Measurements from ENCODE around the gene PLA1A. TPM values are rescaled to one million over a fixed set of nuclear protein-coding genes. Genes with fewer than 3 reads are reported as not detected.

PLA1A gene
- total and polyA plus RNA-seq, 2 of the 4 experiments (the other 2 are of a cell fraction) = not detected

- intact Hi-C loops (cut with micrococcal nuclease) = no loop called here
- Histone ChIP-seq H2AK5ac (ENCODE audit: low read depth, low read length) (peak overlapping the region; percentile 88), H3K56ac (ENCODE audit: extremely low read depth, insufficient read depth, low read length) (peak overlapping the region; percentile 43; the same call in 1 of the 2 replicates), H3K18ac (ENCODE audit: low read depth, low read length) (peak overlapping the region; percentile 99), H3K27me3 (ENCODE audit: control insufficient read depth, insufficient read depth, low read length) (no peaks in the 10 kb centered on the region), H2BK15ac (ENCODE audit: low read depth, low read length) (peak overlapping the region; percentile 91; the same call in 2 of the 3 replicates), H3K36me3 (ENCODE audit: control insufficient read depth, insufficient read depth, low read length) (no peaks in the 10 kb centered on the region), H3K4me1 (ENCODE audit: control insufficient read depth, insufficient read depth, low read length) (peaks cover 15% of the 10 kb centered on the region), H2BK120ac (ENCODE audit: low read depth, low read length) (peak overlapping the region; percentile 93), H2BK5ac (ENCODE audit: low read depth, low read length, poor library complexity, severe bottlenecking) (peak overlapping the region; percentile 88), H4K91ac (ENCODE audit: insufficient read depth, low read depth, low read length) (peak overlapping the region; percentile 87), H3K4me3 (ENCODE audit: insufficient read depth, low read depth, low read length) (no peak overlapping the region), H2AK9ac (replicated peaks; ENCODE audit: low read depth, low read length, poor library complexity) (peak overlapping the region; percentile 62), H3K9me3 (ENCODE audit: control insufficient read depth, insufficient read depth, low read length) (no peaks in the 10 kb centered on the region), H3K27ac (ENCODE audit: insufficient read depth, low read length) (peak overlapping the region; percentile 100), H3K4ac (ENCODE audit: low read depth, low read length) (peak overlapping the region; percentile 85), H4K5ac (ENCODE audit: low read depth, low read length) (peak overlapping the region; percentile 99), H2AFZ (replicated peaks; ENCODE audit: low read length, poor library complexity) (peak overlapping the region; percentile 83), H4K20me1 (ENCODE audit: insufficient read depth, low read length) (no peaks in the 10 kb centered on the region), H3K9me1 (ENCODE audit: insufficient read depth, low read length) (peaks cover 9% of the 10 kb centered on the region; the same call in 1 of the 2 replicates), H3K79me1 (ENCODE audit: low read depth in 1 of 2, low read length in 2 of 2) (no peaks in the 10 kb centered on the region), H3K9ac (ENCODE audit: low read depth, low read length) (peak overlapping the region; percentile 65; the same call in 1 of the 2 replicates), H3K23ac (ENCODE audit: low read depth, low read length) (peak overlapping the region; percentile 60), H4K8ac (ENCODE audit: low read depth in 2 of 2, low read length in 2 of 2) (peak overlapping the region; percentile 89 to 96), H2BK20ac (ENCODE audit: low read depth, low read length) (peak overlapping the region; percentile 92), H3K4me2 (ENCODE audit: low read depth, low read length) (peak overlapping the region; percentile 84), H3K14ac (replicated peaks; ENCODE audit: low read depth, low read length) (peak overlapping the region; percentile 77)
- no TSS peak for BruUV-seq (replicated peaks)
- TF ChIP-seq FOS (IDR thresholded peaks at IDR 0.05; ENCODE audit: low read depth, low read length) (peak; percentile 77; the same call in 1 of the 2 replicates), RFX5 (IDR thresholded peaks at IDR 0.05; ENCODE audit: low read depth, low read length) (no peak), CEBPB (IDR thresholded peaks at IDR 0.05; ENCODE audit: low read depth, low read length) (0 out of 2 replicates have a peak, but pooled peaks have one; percentile 2), CTCF (conservative IDR thresholded peaks at IDR 0.05; ENCODE audit: low read depth, low read length) (no peak)
- DNase-seq (peak; percentile 89), ATAC-seq (ENCODE audit: low read depth) (peak; percentile 85)
- in situ Hi-C loops (cut with MboI; ENCODE audit: low sequenced_read_pairs) = no loop called here
- WGBS, 2 experiments (ENCODE audit: extremely low coverage in 2 of 2, insufficient read length in 1 of 2) = no CpG with 5 or more reads among the region's 3 CpGs
- dilution Hi-C loops (cut with HindIII; ENCODE audit: low sequenced_read_pairs, unreplicated experiment) = no loop called here
- ChIA-PET CTCF (interaction anchor here (0.6 to 0.9 kb wide), 2 partner anchors 46 to 61 kb away, joined by 3 to 4 read pairs; no protein-coding TSS in a partner anchor), POLR2A (ENCODE audit: unreplicated experiment) (no interaction called here)
These were observed 40.2 kb downstream of the PLA1A start for GRCh38 chr3:119637679-119638477.

All from IMR-90 (cell line).